Hepatocyte (in vitro differentiated cells): Measurements from ENCODE around the gene EEIG2. TPM values are rescaled to one million over a fixed set of nuclear protein-coding genes. Genes with fewer than 3 reads are reported as not detected.

Experiments used
- DNase-seq: peaks from one replicate; pipeline ENCODE4 v3.0.0-alpha.2; 2016; ENCODE audit warnings: low spot score
- H2AFZ ChIP-seq: fragments of 200-600 bp; sonication (generic); 2 replicates; pipeline ENCODE4 v1.6.0; 2016; ENCODE audit warnings: antibody characterized with exemption, mild to moderate bottlenecking
- H3K27ac ChIP-seq: fragments of 200-600 bp; sonication (generic); 2 replicates; pipeline ENCODE4 v1.5.1; 2016; ENCODE audit warnings: mild to moderate bottlenecking
- H3K27me3 ChIP-seq: fragments of 200-600 bp; sonication (generic); 2 replicates; pipeline ENCODE4 v1.6.1; 2016
- H3K36me3 ChIP-seq: fragments of 200-600 bp; sonication (generic); replicated peaks from 2 replicates; pipeline ENCODE4 v1.5.1; 2016; ENCODE audit warnings: low read depth; ENCODE audit not compliant: insufficient read depth
- H3K4me1 ChIP-seq: fragments of 200-600 bp; sonication (generic); 2 replicates; pipeline ENCODE4 v1.5.1; 2016; ENCODE audit warnings: mild to moderate bottlenecking, moderate library complexity; ENCODE audit not compliant: insufficient read depth
- H3K4me2 ChIP-seq: fragments of 200-600 bp; sonication (generic); 2 replicates; pipeline ENCODE4 v1.6.0; 2016
- H3K4me3 ChIP-seq: fragments of 200-600 bp; sonication (generic); 2 replicates; pipeline ENCODE4 v1.5.1; 2016; ENCODE audit warnings: mild to moderate bottlenecking
- H3K79me2 ChIP-seq: fragments of 200-600 bp; sonication (generic); 2 replicates; pipeline ENCODE4 v1.6.0; 2017; ENCODE audit warnings: mild to moderate bottlenecking
- H3K9me2 ChIP-seq: fragments of 200-600 bp; sonication (generic); replicated peaks from 2 replicates; pipeline ENCODE4 v1.6.0; 2017; ENCODE audit warnings: mild to moderate bottlenecking; ENCODE audit not compliant: insufficient read depth
- H3K9me3 ChIP-seq: fragments of 200-600 bp; sonication (generic); 2 replicates; pipeline ENCODE4 v1.5.1; 2016; ENCODE audit warnings: low read depth, mild to moderate bottlenecking
- H4K20me1 ChIP-seq: fragments of 200-600 bp; sonication (generic); 2 replicates; pipeline ENCODE4 v1.6.0; 2016; ENCODE audit warnings: mild to moderate bottlenecking; ENCODE audit not compliant: insufficient read depth, poor library complexity, severe bottlenecking
- EZH2 ChIP-seq: fragments of 200-600 bp; sonication (generic); IDR thresholded peaks from 2 replicates; pipeline ENCODE4 v1.6.1; 2016; ENCODE audit warnings: antibody characterized with exemption, mild to moderate bottlenecking, borderline replicate concordance
- EZH2phosphoT487 ChIP-seq: fragments of 200-600 bp; sonication (generic); IDR thresholded peaks from one replicate; pipeline ENCODE4 v1.6.1; 2018; ENCODE audit warnings: antibody characterized with exemption, mild to moderate bottlenecking, low read depth, moderate library complexity; ENCODE audit not compliant: unreplicated experiment, severe bottlenecking
- WGBS: methylation state at CpG from one replicate; pipeline ENCODE4 v1.1.6; 2016; ENCODE audit warnings: low lambda C conversion rate; ENCODE audit errors: missing lambda C conversion rate; 5-methylcytosine and 5-hydroxymethylcytosine counted together
- polyA plus RNA-seq: library from polyadenylated mRNA; unstranded; fragments of >200 nt; fragmentation: Nextera tagmentation; extraction: Ambion mirVana; gene quantifications from 2 replicates; pipeline ENCODE4 v1.2.1, GENCODE V29; 2016
- total RNA-seq: library from RNA; depleted of rRNA; stranded (reverse); fragments of >200 nt; gene quantifications from 2 replicates; pipeline ENCODE4 v1.2.3, GENCODE V29; 2014
- TF ChIP-seq, protein P1 (sequence below): fragments of 200-600 bp; sonication (generic); IDR thresholded peaks from 2 replicates; pipeline ENCODE4 v1.5.1; 2016; ENCODE audit warnings: antibody characterized with exemption, mild to moderate bottlenecking; ENCODE audit not compliant: poor library complexity

EEIG2 gene
- total and polyA plus RNA-seq, 2 experiments from 2014 or later = 5.1 to 16.0 TPM

DNA sequence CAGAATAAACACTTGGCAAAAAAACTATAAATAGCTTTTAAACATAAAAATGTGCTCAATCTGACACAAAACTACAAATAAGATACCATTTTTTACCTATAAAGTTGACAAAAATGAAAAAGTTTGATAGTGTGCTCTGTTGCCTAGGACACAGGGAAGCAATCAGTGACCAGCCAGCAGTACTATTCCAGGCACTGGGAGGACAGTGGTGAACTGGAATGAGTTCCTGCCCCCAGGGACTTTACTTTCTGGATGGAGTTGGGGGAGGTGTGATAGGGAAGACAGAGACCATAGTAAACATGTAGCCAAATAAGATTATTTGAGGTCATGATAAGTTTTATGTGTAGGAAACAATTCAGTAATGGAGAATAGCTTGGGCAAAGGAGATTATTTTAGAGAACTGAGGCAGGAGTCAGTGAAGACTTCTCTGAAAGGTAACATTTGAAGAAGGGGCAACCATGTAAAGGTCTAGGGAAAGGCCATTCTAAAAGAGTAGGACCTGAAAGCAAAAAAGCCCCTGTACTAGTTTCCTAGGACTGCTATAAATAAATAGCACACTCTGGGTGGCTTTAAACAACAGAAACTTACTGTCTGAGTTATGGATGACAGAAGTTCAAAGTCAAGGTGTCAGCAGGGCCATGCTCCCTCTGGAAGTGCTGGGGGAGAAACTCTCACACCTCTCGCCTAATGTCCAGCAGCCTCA lies 42.0 kb downstream of the EEIG2 start:
- Histone ChIP-seq H3K27ac (no peak overlapping the region), H2AFZ (no peak overlapping the region), H3K9me3 (no peaks in the 10 kb centered on the region), H4K20me1 (no peaks in the 10 kb centered on the region), H3K4me3 (no peak overlapping the region), H3K9me2 (no peaks in the 10 kb centered on the region), H3K36me3 (no peaks in the 10 kb centered on the region), H3K4me1 (peaks cover 6% of the 10 kb centered on the region), H3K79me2 (peaks cover 2% of the 10 kb centered on the region), H3K27me3 (no peaks in the 10 kb centered on the region), H3K4me2 (no peak overlapping the region)
- DNase-seq = no peak
- WGBS = 93% methylated on average over 1 of the region's 1 CpG
- TF ChIP-seq EZH2phosphoT487 (no peak), EZH2 (no peak)
- TF ChIP-seq, protein P1, sequence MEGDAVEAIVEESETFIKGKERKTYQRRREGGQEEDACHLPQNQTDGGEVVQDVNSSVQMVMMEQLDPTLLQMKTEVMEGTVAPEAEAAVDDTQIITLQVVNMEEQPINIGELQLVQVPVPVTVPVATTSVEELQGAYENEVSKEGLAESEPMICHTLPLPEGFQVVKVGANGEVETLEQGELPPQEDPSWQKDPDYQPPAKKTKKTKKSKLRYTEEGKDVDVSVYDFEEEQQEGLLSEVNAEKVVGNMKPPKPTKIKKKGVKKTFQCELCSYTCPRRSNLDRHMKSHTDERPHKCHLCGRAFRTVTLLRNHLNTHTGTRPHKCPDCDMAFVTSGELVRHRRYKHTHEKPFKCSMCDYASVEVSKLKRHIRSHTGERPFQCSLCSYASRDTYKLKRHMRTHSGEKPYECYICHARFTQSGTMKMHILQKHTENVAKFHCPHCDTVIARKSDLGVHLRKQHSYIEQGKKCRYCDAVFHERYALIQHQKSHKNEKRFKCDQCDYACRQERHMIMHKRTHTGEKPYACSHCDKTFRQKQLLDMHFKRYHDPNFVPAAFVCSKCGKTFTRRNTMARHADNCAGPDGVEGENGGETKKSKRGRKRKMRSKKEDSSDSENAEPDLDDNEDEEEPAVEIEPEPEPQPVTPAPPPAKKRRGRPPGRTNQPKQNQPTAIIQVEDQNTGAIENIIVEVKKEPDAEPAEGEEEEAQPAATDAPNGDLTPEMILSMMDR = no peak

GRCh38 chr1:108605633-108606032 lies 45.7 kb downstream of the EEIG2 start:
- Histone ChIP-seq H3K79me2 (no peaks in the 10 kb centered on the region), H3K4me2 (no peak overlapping the region), H3K9me3 (no peaks in the 10 kb centered on the region), H3K4me1 (no peaks in the 10 kb centered on the region), H3K27me3 (no peaks in the 10 kb centered on the region), H4K20me1 (no peaks in the 10 kb centered on the region), H3K36me3 (no peaks in the 10 kb centered on the region), H3K9me2 (no peaks in the 10 kb centered on the region), H3K27ac (no peak overlapping the region), H2AFZ (no peak overlapping the region), H3K4me3 (no peak overlapping the region)
- DNase-seq = no peak
- TF ChIP-seq EZH2phosphoT487 = no peak
- TF ChIP-seq, protein P1 = no peak
- TF ChIP-seq EZH2 = no peak

DNA sequence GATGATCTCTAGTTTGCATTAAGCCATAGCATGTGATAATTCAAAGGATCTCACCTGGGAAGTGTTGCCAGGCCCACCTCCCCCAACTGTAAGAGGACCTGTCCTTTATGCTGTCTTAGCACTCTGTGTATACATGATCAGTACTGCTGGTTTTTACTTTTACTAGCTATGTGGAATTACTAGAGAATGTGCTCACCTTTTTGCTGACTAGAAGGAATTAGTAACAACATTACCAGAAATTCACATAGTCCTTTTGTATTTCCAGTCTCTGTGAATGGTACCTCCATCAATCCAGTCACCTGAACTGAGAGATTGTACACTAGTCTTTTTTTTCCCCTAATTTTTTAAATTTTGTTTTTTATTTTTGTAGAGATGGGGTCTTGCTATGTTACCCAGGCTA lies 46.6 kb downstream of the EEIG2 start:
- Histone ChIP-seq H3K9me2 (no peaks in the 10 kb centered on the region), H3K79me2 (no peaks in the 10 kb centered on the region), H3K27me3 (no peaks in the 10 kb centered on the region), H4K20me1 (no peaks in the 10 kb centered on the region), H3K4me2 (no peak overlapping the region), H3K27ac (no peak overlapping the region), H3K36me3 (no peaks in the 10 kb centered on the region), H3K9me3 (no peaks in the 10 kb centered on the region), H2AFZ (no peak overlapping the region), H3K4me1 (no peaks in the 10 kb centered on the region), H3K4me3 (no peak overlapping the region)
- no peak for DNase-seq
- TF ChIP-seq EZH2 (no peak), EZH2phosphoT487 (no peak)
- TF ChIP-seq, protein P1 = no peak

GRCh38 chr1:108609483-108610049 lies 49.7 kb downstream of the EEIG2 start:
- Histone ChIP-seq H3K4me3 (no peak overlapping the region), H3K4me2 (no peak overlapping the region), H2AFZ (no peak overlapping the region), H3K9me2 (no peaks in the 10 kb centered on the region), H3K79me2 (no peaks in the 10 kb centered on the region), H4K20me1 (no peaks in the 10 kb centered on the region), H3K27ac (no peak overlapping the region), H3K27me3 (no peaks in the 10 kb centered on the region), H3K4me1 (no peaks in the 10 kb centered on the region), H3K9me3 (no peaks in the 10 kb centered on the region), H3K36me3 (no peaks in the 10 kb centered on the region)
- TF ChIP-seq EZH2phosphoT487 (no peak), EZH2 (no peak)
- TF ChIP-seq, protein P1 = no peak
- WGBS = 77% methylated on average over 11 of the region's 11 CpGs
- no peak for DNase-seq
